ENCODE data around the gene SRXN1.

SRXN1 gene

DNA sequence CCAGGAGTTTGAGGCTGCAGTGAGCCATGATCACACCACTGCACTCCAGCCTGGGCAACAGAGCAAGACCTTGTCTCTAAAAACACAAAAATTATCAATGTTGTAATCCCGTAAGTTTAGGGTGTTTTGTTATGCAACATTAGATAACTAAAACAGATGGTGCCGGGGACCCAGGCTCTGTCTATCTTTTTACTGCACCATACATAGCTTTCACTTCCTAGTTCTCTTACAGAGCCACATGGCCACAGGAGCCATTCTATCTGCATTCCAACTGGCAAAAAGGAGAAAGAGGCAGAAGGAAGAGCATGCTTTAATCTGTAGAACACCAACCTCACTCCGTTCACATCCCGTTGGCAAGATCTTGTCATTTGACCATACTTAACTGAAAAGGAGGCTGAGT is 37.5 kb downstream of the SRXN1 start:
- H3K27ac ChIP-seq = no peak overlapping the region
- TF ChIP-seq, protein P1, sequence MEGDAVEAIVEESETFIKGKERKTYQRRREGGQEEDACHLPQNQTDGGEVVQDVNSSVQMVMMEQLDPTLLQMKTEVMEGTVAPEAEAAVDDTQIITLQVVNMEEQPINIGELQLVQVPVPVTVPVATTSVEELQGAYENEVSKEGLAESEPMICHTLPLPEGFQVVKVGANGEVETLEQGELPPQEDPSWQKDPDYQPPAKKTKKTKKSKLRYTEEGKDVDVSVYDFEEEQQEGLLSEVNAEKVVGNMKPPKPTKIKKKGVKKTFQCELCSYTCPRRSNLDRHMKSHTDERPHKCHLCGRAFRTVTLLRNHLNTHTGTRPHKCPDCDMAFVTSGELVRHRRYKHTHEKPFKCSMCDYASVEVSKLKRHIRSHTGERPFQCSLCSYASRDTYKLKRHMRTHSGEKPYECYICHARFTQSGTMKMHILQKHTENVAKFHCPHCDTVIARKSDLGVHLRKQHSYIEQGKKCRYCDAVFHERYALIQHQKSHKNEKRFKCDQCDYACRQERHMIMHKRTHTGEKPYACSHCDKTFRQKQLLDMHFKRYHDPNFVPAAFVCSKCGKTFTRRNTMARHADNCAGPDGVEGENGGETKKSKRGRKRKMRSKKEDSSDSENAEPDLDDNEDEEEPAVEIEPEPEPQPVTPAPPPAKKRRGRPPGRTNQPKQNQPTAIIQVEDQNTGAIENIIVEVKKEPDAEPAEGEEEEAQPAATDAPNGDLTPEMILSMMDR (conservative IDR thresholded peaks at IDR 0.05) = no peak

- TF ChIP-seq, protein P1 (conservative IDR thresholded peaks at IDR 0.05) = no peak
- H3K27ac ChIP-seq = no peak overlapping the region
Measured at GRCh38 chr20:611843-612185, 41.2 kb downstream of the SRXN1 start.

- no peak overlapping the region for H3K27ac ChIP-seq
- TF ChIP-seq, protein P1 (conservative IDR thresholded peaks at IDR 0.05) = no peak
Measured at GRCh38 chr20:611047-611842, 41.8 kb downstream of the SRXN1 start.

DNA sequence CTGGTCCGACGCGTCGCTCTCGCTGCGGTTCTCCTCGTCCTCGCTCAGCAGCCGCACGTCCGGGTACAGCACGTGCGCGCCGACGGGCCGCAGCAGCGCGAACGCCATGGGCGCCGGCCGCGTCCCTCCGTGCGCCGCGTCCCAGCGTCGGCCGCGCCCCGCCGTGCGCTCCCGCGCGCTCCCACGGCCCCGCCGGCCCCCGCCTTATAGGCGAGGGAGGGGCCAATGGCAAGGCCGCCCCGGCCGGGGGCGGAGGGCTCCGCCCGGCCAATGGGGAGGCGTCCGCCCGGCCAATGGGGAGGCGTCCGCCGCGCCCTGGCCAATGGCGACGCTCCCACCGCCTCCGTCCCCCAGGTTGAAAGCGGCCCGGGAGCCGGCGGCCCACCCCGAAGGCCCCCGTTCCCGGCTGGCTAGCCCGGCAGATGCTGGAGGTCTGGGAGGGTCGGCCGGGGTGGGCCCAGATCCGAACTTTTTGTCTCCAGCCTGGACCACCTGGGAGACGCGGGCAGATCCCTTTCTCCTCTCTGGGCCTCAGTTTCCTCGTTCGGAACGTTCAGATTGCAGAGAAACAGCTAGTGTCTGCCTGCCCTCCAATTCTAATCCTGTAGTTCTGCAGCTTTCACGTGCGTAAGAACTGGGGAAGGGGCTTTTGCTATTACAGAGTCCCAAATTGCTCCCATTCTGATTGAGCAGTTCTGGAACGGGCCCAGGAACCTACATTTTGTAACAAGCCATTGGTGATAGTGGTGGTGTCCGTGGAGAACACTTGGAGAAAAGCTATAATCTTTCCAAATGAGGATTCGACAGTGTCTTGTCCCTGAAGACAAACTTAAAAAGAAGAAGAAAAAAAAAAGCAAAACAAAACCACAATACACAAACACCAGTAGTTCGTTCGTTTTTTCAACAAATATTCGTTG is 42.6 kb downstream of the SRXN1 start, which contains the start of gene TCF15:
Gene TCF15 (minus strand): TSS at position 180 of the 917 bp plus-strand sequence. CDS start 72 bp downstream, at position 108.
- TF ChIP-seq, protein P1 (conservative IDR thresholded peaks at IDR 0.05) = no peak
- no peak within 1 kb of the TSS for H3K27ac ChIP-seq

- TF ChIP-seq, protein P1 (conservative IDR thresholded peaks at IDR 0.05) = no peak
- H3K27ac ChIP-seq = no peak overlapping the region
Measured at GRCh38 chr20:609371-609964, 43.5 kb downstream of the SRXN1 start.

- H3K27ac ChIP-seq = no peak overlapping the region
- TF ChIP-seq, protein P1 (conservative IDR thresholded peaks at IDR 0.05) = no peak
Measured at GRCh38 chr20:608970-609369, 44.0 kb downstream of the SRXN1 start.

- no peak overlapping the region for H3K27ac ChIP-seq
- TF ChIP-seq, protein P1 (conservative IDR thresholded peaks at IDR 0.05) = no peak
Measured at GRCh38 chr20:607476-607875, 45.5 kb downstream of the SRXN1 start.

Data from VCaP (cell line).